NCI-H510A treated with DMSO at 0.1 percent for 48 hours (cell line): ENCODE results near the gene MUC20.
"Not testable (repeated sequence)": the region's sequence is repeated elsewhere in the genome, so short reads cannot be mapped to it uniquely, and the experiment has no call there.

Experiments used
- DNase-seq: peaks from one replicate; lab custom pipeline; 2025; lab: John Stamatoyannopoulos, UW

The MUC20 gene

DNA sequence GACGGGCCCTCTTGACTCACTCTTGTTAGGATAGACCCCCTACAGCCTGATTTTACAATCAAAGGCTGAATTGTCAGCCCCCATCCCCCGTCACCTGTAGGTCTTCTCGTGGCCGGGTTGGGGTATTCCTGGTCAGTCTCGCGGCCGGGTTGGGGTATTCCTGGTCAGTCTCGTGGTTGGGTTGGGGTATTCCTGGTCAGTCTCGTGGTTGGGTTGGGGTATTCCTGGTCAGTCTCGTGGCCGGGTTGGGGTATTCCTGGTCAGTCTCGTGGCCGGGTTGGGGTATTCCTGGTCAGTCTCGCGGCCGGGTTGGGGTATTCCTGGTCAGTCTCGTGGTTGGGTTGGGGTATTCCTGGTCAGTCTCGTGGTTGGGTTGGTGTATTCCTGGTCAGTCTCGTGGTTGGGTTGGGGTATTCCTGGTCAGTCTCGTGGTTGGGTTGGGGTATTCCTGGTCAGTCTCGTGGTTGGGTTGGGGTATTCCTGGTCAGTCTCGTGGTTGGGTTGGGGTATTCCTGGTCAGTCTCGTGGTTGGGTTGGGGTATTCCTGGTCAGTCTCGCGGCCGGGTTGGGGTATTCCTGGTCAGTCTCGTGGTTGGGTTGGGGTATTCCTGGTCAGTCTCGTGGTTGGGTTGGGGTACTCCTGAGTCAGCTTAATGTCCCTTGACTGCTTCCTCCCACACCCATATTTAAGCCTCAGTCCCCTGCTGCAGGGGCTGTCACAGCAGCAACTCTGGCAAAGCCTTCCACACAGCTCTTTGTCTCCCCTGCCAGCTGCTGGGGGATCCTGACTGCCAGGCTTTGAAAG, 50.3 kb downstream of the MUC20 start:
- DNase-seq = not testable (repeated sequence)

DNA sequence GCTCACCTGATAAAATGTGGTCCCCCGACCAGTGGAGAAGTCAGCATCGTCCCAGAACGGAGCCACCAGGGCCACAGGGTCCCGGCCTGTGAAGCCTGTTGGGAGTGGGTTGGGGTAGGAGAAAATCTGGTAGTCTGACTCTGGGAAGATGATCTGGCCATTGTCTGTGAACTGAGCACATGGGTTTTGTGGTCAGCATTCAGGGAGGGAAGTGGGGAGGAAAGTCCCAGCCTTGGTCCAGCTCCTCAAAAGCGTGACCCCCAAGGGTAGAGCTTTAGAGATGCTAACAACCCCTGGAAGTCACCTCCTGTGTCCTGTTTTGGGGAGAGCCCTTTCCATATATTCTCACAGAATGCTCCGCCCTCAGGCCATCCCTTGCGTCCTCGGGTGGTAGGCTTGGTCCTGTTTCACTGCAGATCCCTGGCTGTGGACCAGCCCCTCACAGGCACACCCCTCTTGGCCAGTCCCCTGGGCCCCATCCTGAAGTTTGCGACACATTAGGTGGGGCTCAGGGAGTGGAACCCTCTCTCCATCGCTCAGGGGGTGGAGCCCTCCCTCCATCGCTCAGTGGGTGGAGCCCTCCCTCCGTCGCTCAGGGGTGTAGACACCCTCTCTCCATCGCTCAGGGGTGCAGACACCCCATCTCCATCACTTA, 51.0 kb downstream of the MUC20 start:
- no peak for DNase-seq

- no peak for DNase-seq
Measured at GRCh38 chr3:195773956-195774537, 53.3 kb downstream of the MUC20 start.

DNA sequence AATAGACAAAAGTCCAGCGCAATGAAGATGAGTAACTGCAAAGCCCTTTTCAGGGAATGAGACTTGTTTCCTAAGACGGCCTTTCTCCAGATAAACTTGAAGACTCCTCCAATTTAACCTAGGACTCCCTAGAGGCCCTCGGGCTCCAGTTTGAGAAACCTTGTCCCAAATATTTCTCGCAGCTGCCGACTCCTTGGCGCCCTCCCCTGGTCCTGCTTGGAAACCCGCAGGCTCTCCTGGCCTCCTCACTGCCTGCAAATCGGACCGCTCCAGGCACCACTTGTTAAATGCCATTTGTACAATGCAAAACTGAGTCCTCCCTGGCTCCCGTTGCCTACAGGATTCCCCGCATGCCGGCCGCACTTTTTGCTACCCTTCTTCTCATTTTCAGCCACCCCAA, 54.1 kb downstream of the MUC20 start:
- DNase-seq = peak; percentile 27

GRCh38 chr3:195777975-195778374, 57.2 kb downstream of the MUC20 start:
- no peak for DNase-seq

GRCh38 chr3:195781236-195781635, 60.5 kb downstream of the MUC20 start:
- not testable (repeated sequence) for DNase-seq
